T-helper 2 cell (primary cell): Measurements from ENCODE around the gene ABL1.

Source experiments
- DNase-seq, 5 experiments: peaks; one replicate each; pipeline versions ENCODE4 v3.0.0 to v3.0.0-alpha.2; 2012 to 2022

ABL1 gene

GRCh38 chr9:130934702-130935647 is 99.9 kb downstream of the ABL1 start:
- DNase-seq = no peak

GRCh38 chr9:130935648-130936271 is 100.7 kb downstream of the ABL1 start:
- no peak for DNase-seq

GRCh38 chr9:130936285-130937117 is 101.4 kb downstream of the ABL1 start:
- no peak for DNase-seq
